ENCODE data around the gene FILIP1L. TPM values are rescaled to one million over a fixed set of nuclear protein-coding genes. Genes with fewer than 3 reads are reported as not detected.

FILIP1L gene
- total and polyA plus RNA-seq, 2 of the 4 experiments (the other 2 are of a cell fraction): 11.5 to 19.9 TPM

GRCh38 chr3:99997293-99997692 lies 117.0 kb downstream of the FILIP1L start:
- Histone ChIP-seq H2BK120ac (ENCODE audit: low read depth, low read length) (no peak overlapping the region), H3K4me3 (ENCODE audit: insufficient read depth, low read depth, low read length) (no peak overlapping the region), H3K9me3 (ENCODE audit: control insufficient read depth, insufficient read depth, low read length) (peaks cover 3% of the 10 kb centered on the region; the same call in 1 of the 2 replicates), H3K9ac (ENCODE audit: low read depth, low read length) (no peak overlapping the region), H3K4me2 (ENCODE audit: low read depth, low read length) (no peak overlapping the region), H4K91ac (ENCODE audit: insufficient read depth, low read depth, low read length) (no peak overlapping the region), H3K27ac (ENCODE audit: insufficient read depth, low read length) (no peak overlapping the region), H2BK15ac (ENCODE audit: low read depth, low read length) (no peak overlapping the region), H3K36me3 (ENCODE audit: control insufficient read depth, insufficient read depth, low read length) (no peaks in the 10 kb centered on the region), H3K4me1 (ENCODE audit: control insufficient read depth, insufficient read depth, low read length) (peaks cover under 1% of the 10 kb centered on the region; the same call in 1 of the 2 replicates), H4K5ac (ENCODE audit: low read depth, low read length) (no peak overlapping the region), H4K8ac (ENCODE audit: low read depth in 2 of 2, low read length in 2 of 2) (no peak overlapping the region), H2AK5ac (ENCODE audit: low read depth, low read length) (no peak overlapping the region), H3K14ac (replicated peaks; ENCODE audit: low read depth, low read length) (no peak overlapping the region), H4K20me1 (ENCODE audit: insufficient read depth, low read length) (no peaks in the 10 kb centered on the region), H2AK9ac (replicated peaks; ENCODE audit: low read depth, low read length, poor library complexity) (no peak overlapping the region), H2AFZ (replicated peaks; ENCODE audit: low read length, poor library complexity) (no peak overlapping the region), H3K79me1 (ENCODE audit: low read depth in 1 of 2, low read length in 2 of 2) (peaks cover 0 to 7% of the 10 kb centered on the region in 2 experiments; a peak in 2 of 4 replicates), H2BK5ac (ENCODE audit: low read depth, low read length, poor library complexity, severe bottlenecking) (no peak overlapping the region), H3K18ac (ENCODE audit: low read depth, low read length) (no peak overlapping the region), H2BK20ac (ENCODE audit: low read depth, low read length) (no peak overlapping the region), H3K23ac (ENCODE audit: low read depth, low read length) (no peak overlapping the region), H3K4ac (ENCODE audit: low read depth, low read length) (no peak overlapping the region), H3K56ac (ENCODE audit: extremely low read depth, insufficient read depth, low read length) (no peak overlapping the region), H3K27me3 (ENCODE audit: control insufficient read depth, insufficient read depth, low read length) (no peaks in the 10 kb centered on the region), H3K9me1 (ENCODE audit: insufficient read depth, low read length) (0 out of 2 replicates have a peak, but pooled peaks cover 5% of the 10 kb centered on the region)
- CTCF ChIA-PET: interaction anchor here (1.3 kb wide), 1 partner anchor 9 kb away, joined by 4 read pairs; no protein-coding TSS in a partner anchor
- ATAC-seq (ENCODE audit: low read depth): no peak
- in situ Hi-C loops (cut with MboI; ENCODE audit: low sequenced_read_pairs) (no loop called here), dilution Hi-C loops (cut with HindIII; ENCODE audit: low sequenced_read_pairs, unreplicated experiment) (no loop called here), intact Hi-C loops (cut with micrococcal nuclease) (no loop called here)
- no CpG with 5 or more reads among the region's 2 CpGs for WGBS, 2 experiments (ENCODE audit: extremely low coverage in 2 of 2, insufficient read length in 1 of 2)
- no peak for DNase-seq
- no TSS peak for BruUV-seq (replicated peaks)
- POLR2A ChIA-PET (ENCODE audit: unreplicated experiment): no interaction called here
- no peak for TF ChIP-seq BHLHE40 (IDR thresholded peaks at IDR 0.05; ENCODE audit: low read depth, low read length)
- no peak for TF ChIP-seq POLR2A (IDR thresholded peaks at IDR 0.05; ENCODE audit: low read depth, low read length)
- no peak for TF ChIP-seq NFE2L2 (IDR thresholded peaks at IDR 0.05; ENCODE audit: low read depth, low read length)
- TF ChIP-seq RAD21 (IDR thresholded peaks at IDR 0.05; ENCODE audit: low read length): no peak
- TF ChIP-seq CTCF (conservative IDR thresholded peaks at IDR 0.05; ENCODE audit: low read depth, low read length): no peak
- TF ChIP-seq RCOR1 (IDR thresholded peaks at IDR 0.05; ENCODE audit: insufficient replicate concordance, low read length): no peak
- TF ChIP-seq CHD1 (IDR thresholded peaks at IDR 0.05; ENCODE audit: low read depth, low read length): no peak
- TF ChIP-seq RFX5 (IDR thresholded peaks at IDR 0.05; ENCODE audit: low read depth, low read length): no peak
- no peak for TF ChIP-seq FOS (IDR thresholded peaks at IDR 0.05; ENCODE audit: low read depth, low read length)
- no peak for TF ChIP-seq CEBPB (IDR thresholded peaks at IDR 0.05; ENCODE audit: low read depth, low read length)
- no peak for TF ChIP-seq USF2 (IDR thresholded peaks at IDR 0.05; ENCODE audit: low read depth, low read length)
- no peak for TF ChIP-seq MAZ (IDR thresholded peaks at IDR 0.05; ENCODE audit: borderline replicate concordance, low read depth, low read length)
- no peak for TF ChIP-seq MXI1 (IDR thresholded peaks at IDR 0.05; ENCODE audit: borderline replicate concordance, low read depth, low read length)
- TF ChIP-seq MAFK (IDR thresholded peaks at IDR 0.05; ENCODE audit: low read depth, low read length): no peak
- no peak for TF ChIP-seq SMC3 (IDR thresholded peaks at IDR 0.05; ENCODE audit: low read depth, low read length)
- TF ChIP-seq ELK1 (IDR thresholded peaks at IDR 0.05; ENCODE audit: borderline replicate concordance, low read depth, low read length): no peak

Measured in IMR-90 (cell line).